Measurements from ENCODE around the gene RFXAP. TPM values are rescaled to one million over a fixed set of nuclear protein-coding genes. Genes with fewer than 3 reads are reported as not detected.

The RFXAP gene
- total and polyA plus RNA-seq, 2 of the 4 experiments (the other 2 are of a cell fraction), result 0.54 to 2.7 TPM

GRCh38 chr13:36776175-36776574 is 42.8 kb upstream of the RFXAP start:
- no peak overlapping the region for H2BK120ac ChIP-seq (ENCODE audit: low read depth, low read length)
- no peak overlapping the region for H3K4ac ChIP-seq (ENCODE audit: low read depth, low read length)
- H2BK5ac ChIP-seq (ENCODE audit: low read depth, low read length, poor library complexity, severe bottlenecking), result no peak overlapping the region
- no peak overlapping the region for H3K18ac ChIP-seq (ENCODE audit: low read depth, low read length)
- H3K79me1 ChIP-seq (ENCODE audit: low read depth in 1 of 2, low read length in 2 of 2), result no peaks in the 10 kb centered on the region
- TF ChIP-seq MAZ (IDR thresholded peaks at IDR 0.05; ENCODE audit: borderline replicate concordance, low read depth, low read length), result no peak
- peak; percentile 40; the same call in 1 of the 2 replicates for TF ChIP-seq CEBPB (IDR thresholded peaks at IDR 0.05; ENCODE audit: low read depth, low read length)
- H3K9me3 ChIP-seq (ENCODE audit: control insufficient read depth, insufficient read depth, low read length), result no peaks in the 10 kb centered on the region
- H2AFZ ChIP-seq (replicated peaks; ENCODE audit: low read length, poor library complexity), result no peak overlapping the region
- no peaks in the 10 kb centered on the region for H3K36me3 ChIP-seq (ENCODE audit: control insufficient read depth, insufficient read depth, low read length)
- intact Hi-C loops (cut with micrococcal nuclease), result no loop called here
- BruUV-seq (replicated peaks), result no TSS peak
- H2AK9ac ChIP-seq (replicated peaks; ENCODE audit: low read depth, low read length, poor library complexity), result no peak overlapping the region
- no peak overlapping the region for H4K5ac ChIP-seq (ENCODE audit: low read depth, low read length)
- H3K9me1 ChIP-seq (ENCODE audit: insufficient read depth, low read length), result no peaks in the 10 kb centered on the region
- H3K9ac ChIP-seq (ENCODE audit: low read depth, low read length), result no peak overlapping the region
- no peak overlapping the region for H2BK15ac ChIP-seq (ENCODE audit: low read depth, low read length)
- no peak overlapping the region for H3K27ac ChIP-seq (ENCODE audit: insufficient read depth, low read length)
- H3K23ac ChIP-seq (ENCODE audit: low read depth, low read length), result no peak overlapping the region
- no peak overlapping the region for H3K4me2 ChIP-seq (ENCODE audit: low read depth, low read length)
- ChIA-PET POLR2A (ENCODE audit: unreplicated experiment) (no interaction called here), CTCF (no interaction called here)
- H3K4me3 ChIP-seq (ENCODE audit: insufficient read depth, low read depth, low read length), result no peak overlapping the region
- peaks cover 4% of the 10 kb centered on the region; the same call in 1 of the 2 replicates for H3K4me1 ChIP-seq (ENCODE audit: control insufficient read depth, insufficient read depth, low read length)
- in situ Hi-C loops (cut with MboI; ENCODE audit: low sequenced_read_pairs), result no loop called here
- ATAC-seq (ENCODE audit: low read depth) (no peak), DNase-seq (no peak)
- H4K20me1 ChIP-seq (ENCODE audit: insufficient read depth, low read length), result no peaks in the 10 kb centered on the region
- H4K91ac ChIP-seq (ENCODE audit: insufficient read depth, low read depth, low read length), result no peak overlapping the region
- no peak overlapping the region for H2AK5ac ChIP-seq (ENCODE audit: low read depth, low read length)
- H4K8ac ChIP-seq (ENCODE audit: low read depth in 2 of 2, low read length in 2 of 2), result no peak overlapping the region
- peaks cover 2% of the 10 kb centered on the region for H3K27me3 ChIP-seq (ENCODE audit: control insufficient read depth, insufficient read depth, low read length)
- dilution Hi-C loops (cut with HindIII; ENCODE audit: low sequenced_read_pairs, unreplicated experiment), result no loop called here
- no peak overlapping the region for H3K14ac ChIP-seq (replicated peaks; ENCODE audit: low read depth, low read length)
- H2BK20ac ChIP-seq (ENCODE audit: low read depth, low read length), result no peak overlapping the region
- no peak overlapping the region for H3K56ac ChIP-seq (ENCODE audit: extremely low read depth, insufficient read depth, low read length)

Measured in IMR-90 (cell line).